ENCODE results near the gene LY86.

Gene LY86

DNA sequence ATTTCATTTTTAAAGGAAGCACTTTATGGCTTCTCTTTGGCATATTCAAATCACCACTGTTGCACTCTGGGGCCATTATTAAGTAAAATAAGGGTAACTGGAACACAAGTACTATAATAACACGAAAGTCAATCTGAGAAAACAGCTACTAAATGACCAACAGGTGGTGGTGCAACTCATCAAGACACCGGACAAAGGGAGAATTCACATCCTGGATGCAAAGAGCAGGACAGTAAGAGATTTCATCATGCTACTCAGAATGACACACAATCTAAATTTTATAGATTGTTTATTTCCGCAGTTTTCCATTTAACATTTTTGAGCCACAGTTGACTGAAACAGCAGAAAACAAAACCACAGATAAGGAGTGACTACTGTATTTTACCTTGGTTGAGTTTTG, 27.6 kb upstream of the LY86 start:
- 100% methylated on average over 1 of the region's 3 CpGs for WGBS (ENCODE audit: insufficient coverage)
- H3K27me3 ChIP-seq (replicated peaks in 2 of 5; ENCODE audit: control insufficient read depth in 4 of 5, insufficient read depth in 5 of 5, low read length in 4 of 5): no peaks in the 10 kb centered on the region
- DNase-seq: no peak
- peaks cover 0 to 9% (median 0%) of the 10 kb centered on the region in 5 experiments for H3K9me3 ChIP-seq (ENCODE audit: control extremely low read depth in 1 of 5, control insufficient read depth in 4 of 5, insufficient read depth in 2 of 5, low read depth in 1 of 5, low read length in 4 of 5)
- ChIA-PET POLR2A (no interaction called here), CTCF (interaction anchor here (1.3 kb wide), 1 partner anchor 14 kb away, joined by 3 read pairs; no protein-coding TSS in a partner anchor)
- no peaks in the 10 kb centered on the region for H3K36me3 ChIP-seq (ENCODE audit: control insufficient read depth in 4 of 4, insufficient read depth in 4 of 4, low read length in 3 of 4)
- no peak overlapping the region for H3K27ac ChIP-seq (ENCODE audit: insufficient read depth in 1 of 2, low read depth in 1 of 2, low read length in 2 of 2, poor library complexity in 1 of 2, severe bottlenecking in 2 of 2)
- H3K4me1 ChIP-seq (ENCODE audit: control extremely low read depth in 1 of 4, control insufficient read depth in 4 of 4, insufficient read depth in 4 of 4, low read length in 3 of 4): peaks cover 0 to 27% (median 8%) of the 10 kb centered on the region in 4 experiments
- no peak overlapping the region for H3K4me3 ChIP-seq (ENCODE audit: control insufficient read depth in 1 of 7, extremely low read depth in 1 of 7, insufficient read depth in 4 of 7, low read depth in 2 of 7, low read length in 6 of 7)

DNA sequence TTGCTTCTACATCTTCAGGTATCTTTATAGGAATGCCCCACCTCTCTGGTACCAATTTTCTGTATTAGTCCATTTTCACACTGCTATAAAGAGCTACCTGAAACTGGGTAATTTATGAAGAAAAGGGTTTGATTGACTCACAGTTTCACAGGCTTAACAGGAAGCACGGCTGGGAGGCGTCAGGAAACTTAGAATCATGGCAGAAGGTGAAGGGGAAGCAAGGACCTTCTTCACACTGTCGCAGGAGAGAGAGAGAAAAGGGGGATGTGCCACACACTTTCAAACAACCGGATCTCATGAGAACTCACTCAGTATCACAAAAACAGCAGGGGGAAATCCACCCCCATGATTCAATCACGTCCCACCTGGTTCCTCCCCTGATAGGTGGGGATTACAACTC, 24.4 kb upstream of the LY86 start:
- ChIA-PET POLR2A (no interaction called here), CTCF (interaction anchor here (1.4 kb wide), 1 partner anchor 41 kb away, joined by 4 read pairs; no protein-coding TSS in a partner anchor)
- Histone ChIP-seq H3K4me3 (ENCODE audit: control insufficient read depth in 1 of 7, extremely low read depth in 1 of 7, insufficient read depth in 4 of 7, low read depth in 2 of 7, low read length in 6 of 7) (no peak overlapping the region), H3K4me1 (ENCODE audit: control extremely low read depth in 1 of 4, control insufficient read depth in 4 of 4, insufficient read depth in 4 of 4, low read length in 3 of 4) (peaks cover 0 to 10% (median 1%) of the 10 kb centered on the region in 4 experiments), H3K27me3 (replicated peaks in 2 of 5; ENCODE audit: control insufficient read depth in 4 of 5, insufficient read depth in 5 of 5, low read length in 4 of 5) (no peaks in the 10 kb centered on the region), H3K36me3 (ENCODE audit: control insufficient read depth in 4 of 4, insufficient read depth in 4 of 4, low read length in 3 of 4) (no peaks in the 10 kb centered on the region), H3K9me3 (ENCODE audit: control extremely low read depth in 1 of 5, control insufficient read depth in 4 of 5, insufficient read depth in 2 of 5, low read depth in 1 of 5, low read length in 4 of 5) (peaks cover 0 to 9% (median 0%) of the 10 kb centered on the region in 5 experiments), H3K27ac (ENCODE audit: insufficient read depth in 1 of 2, low read depth in 1 of 2, low read length in 2 of 2, poor library complexity in 1 of 2, severe bottlenecking in 2 of 2) (no peak overlapping the region)
- WGBS (ENCODE audit: insufficient coverage): no CpG with 5 or more reads among the region's 5 CpGs
- no peak for DNase-seq

DNA sequence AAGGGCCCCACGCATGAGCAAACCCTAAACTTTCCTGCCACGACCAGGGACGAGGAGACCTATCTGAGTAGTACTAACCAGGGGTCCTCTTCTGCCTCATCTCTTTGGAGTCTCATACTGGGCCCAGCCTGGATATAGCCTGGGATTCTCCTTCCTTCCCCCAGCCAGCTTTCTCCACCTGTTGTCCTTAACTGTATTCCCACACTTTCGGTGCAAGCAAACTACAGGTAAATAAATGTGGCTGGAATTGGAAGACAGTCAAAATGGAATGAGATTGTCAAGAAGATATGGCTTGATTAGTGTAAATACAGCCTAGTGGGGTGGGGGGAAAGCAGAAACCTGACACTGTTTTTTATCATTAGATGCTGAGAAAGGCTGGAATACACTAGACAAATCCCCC, 23.5 kb upstream of the LY86 start:
- Histone ChIP-seq H3K9me3 (ENCODE audit: control extremely low read depth in 1 of 5, control insufficient read depth in 4 of 5, insufficient read depth in 2 of 5, low read depth in 1 of 5, low read length in 4 of 5) (peaks cover 0 to 9% (median 0%) of the 10 kb centered on the region in 5 experiments), H3K27me3 (replicated peaks in 2 of 5; ENCODE audit: control insufficient read depth in 4 of 5, insufficient read depth in 5 of 5, low read length in 4 of 5) (no peaks in the 10 kb centered on the region), H3K36me3 (ENCODE audit: control insufficient read depth in 4 of 4, insufficient read depth in 4 of 4, low read length in 3 of 4) (no peaks in the 10 kb centered on the region), H3K27ac (ENCODE audit: insufficient read depth in 1 of 2, low read depth in 1 of 2, low read length in 2 of 2, poor library complexity in 1 of 2, severe bottlenecking in 2 of 2) (no peak overlapping the region), H3K4me1 (ENCODE audit: control extremely low read depth in 1 of 4, control insufficient read depth in 4 of 4, insufficient read depth in 4 of 4, low read length in 3 of 4) (peaks cover 0 to 12% (median 1%) of the 10 kb centered on the region in 4 experiments), H3K4me3 (ENCODE audit: control insufficient read depth in 1 of 7, extremely low read depth in 1 of 7, insufficient read depth in 4 of 7, low read depth in 2 of 7, low read length in 6 of 7) (no peak overlapping the region)
- 97% methylated on average over 3 of the region's 4 CpGs for WGBS (ENCODE audit: insufficient coverage)
- DNase-seq: no peak
- ChIA-PET POLR2A (no interaction called here), CTCF (no interaction called here)

DNA sequence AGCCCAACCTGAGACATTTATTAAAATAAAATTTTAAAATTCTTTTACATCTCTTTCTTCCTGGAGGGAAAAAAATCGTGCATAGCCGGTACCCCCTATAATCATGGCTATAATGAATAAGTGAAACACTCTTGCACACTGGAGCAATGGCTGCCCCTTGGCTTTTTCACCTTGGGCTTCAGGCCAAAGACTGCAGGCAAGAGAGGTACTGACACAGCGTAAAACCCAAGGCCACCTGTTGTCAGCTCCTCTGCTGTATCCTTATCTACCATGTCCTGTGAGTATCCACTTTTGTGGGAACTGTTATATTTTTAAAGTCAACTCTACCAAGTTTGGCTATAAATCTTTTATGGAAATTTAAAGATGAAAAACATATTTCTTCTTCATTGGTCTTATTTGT, 23.0 kb upstream of the LY86 start:
- POLR2A ChIA-PET: no interaction called here
- Histone ChIP-seq H3K27me3 (replicated peaks in 2 of 5; ENCODE audit: control insufficient read depth in 4 of 5, insufficient read depth in 5 of 5, low read length in 4 of 5) (no peaks in the 10 kb centered on the region), H3K4me1 (ENCODE audit: control extremely low read depth in 1 of 4, control insufficient read depth in 4 of 4, insufficient read depth in 4 of 4, low read length in 3 of 4) (peaks cover 0 to 10% (median 1%) of the 10 kb centered on the region in 4 experiments), H3K36me3 (ENCODE audit: control insufficient read depth in 4 of 4, insufficient read depth in 4 of 4, low read length in 3 of 4) (no peaks in the 10 kb centered on the region), H3K4me3 (ENCODE audit: control insufficient read depth in 1 of 7, extremely low read depth in 1 of 7, insufficient read depth in 4 of 7, low read depth in 2 of 7, low read length in 6 of 7) (no peak overlapping the region), H3K9me3 (ENCODE audit: control extremely low read depth in 1 of 5, control insufficient read depth in 4 of 5, insufficient read depth in 2 of 5, low read depth in 1 of 5, low read length in 4 of 5) (peaks cover 0 to 9% (median 0%) of the 10 kb centered on the region in 5 experiments), H3K27ac (ENCODE audit: insufficient read depth in 1 of 2, low read depth in 1 of 2, low read length in 2 of 2, poor library complexity in 1 of 2, severe bottlenecking in 2 of 2) (no peak overlapping the region)
- CTCF ChIA-PET: no interaction called here
- WGBS (ENCODE audit: insufficient coverage): 100% methylated on average over 1 of the region's 3 CpGs
- no peak for DNase-seq

DNA sequence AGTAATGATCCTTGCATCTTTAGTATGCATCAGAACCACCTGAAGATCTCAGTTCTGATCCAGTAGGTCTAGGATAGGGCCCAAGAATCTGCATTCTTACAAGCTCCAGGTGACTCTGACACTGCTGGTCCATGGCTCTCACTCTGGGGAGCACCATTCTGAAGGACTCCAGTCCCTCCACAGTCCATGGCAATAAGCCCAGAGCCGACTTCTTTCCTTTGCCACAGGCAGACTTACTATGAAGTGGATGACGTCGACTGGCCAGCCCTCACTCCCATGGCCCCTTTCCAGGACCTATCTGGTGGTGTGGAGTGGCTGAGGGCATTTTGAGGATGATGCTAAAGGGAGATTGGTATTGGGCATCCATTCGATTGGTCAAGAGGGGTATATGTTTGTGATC, 21.8 kb upstream of the LY86 start:
- H3K36me3 ChIP-seq (ENCODE audit: control insufficient read depth in 4 of 4, insufficient read depth in 4 of 4, low read length in 3 of 4): no peaks in the 10 kb centered on the region
- peaks cover 0 to 7% (median 0%) of the 10 kb centered on the region in 4 experiments for H3K4me1 ChIP-seq (ENCODE audit: control extremely low read depth in 1 of 4, control insufficient read depth in 4 of 4, insufficient read depth in 4 of 4, low read length in 3 of 4)
- H3K27me3 ChIP-seq (replicated peaks in 2 of 5; ENCODE audit: control insufficient read depth in 4 of 5, insufficient read depth in 5 of 5, low read length in 4 of 5): no peaks in the 10 kb centered on the region
- ChIA-PET POLR2A (no interaction called here), CTCF (no interaction called here)
- no peak for DNase-seq
- H3K4me3 ChIP-seq (ENCODE audit: control insufficient read depth in 1 of 7, extremely low read depth in 1 of 7, insufficient read depth in 4 of 7, low read depth in 2 of 7, low read length in 6 of 7): no peak overlapping the region
- peaks cover 0 to 9% (median 2%) of the 10 kb centered on the region in 5 experiments for H3K9me3 ChIP-seq (ENCODE audit: control extremely low read depth in 1 of 5, control insufficient read depth in 4 of 5, insufficient read depth in 2 of 5, low read depth in 1 of 5, low read length in 4 of 5)
- 97% methylated on average over 4 of the region's 4 CpGs for WGBS (ENCODE audit: insufficient coverage)
- H3K27ac ChIP-seq (ENCODE audit: insufficient read depth in 1 of 2, low read depth in 1 of 2, low read length in 2 of 2, poor library complexity in 1 of 2, severe bottlenecking in 2 of 2): no peak overlapping the region

DNA sequence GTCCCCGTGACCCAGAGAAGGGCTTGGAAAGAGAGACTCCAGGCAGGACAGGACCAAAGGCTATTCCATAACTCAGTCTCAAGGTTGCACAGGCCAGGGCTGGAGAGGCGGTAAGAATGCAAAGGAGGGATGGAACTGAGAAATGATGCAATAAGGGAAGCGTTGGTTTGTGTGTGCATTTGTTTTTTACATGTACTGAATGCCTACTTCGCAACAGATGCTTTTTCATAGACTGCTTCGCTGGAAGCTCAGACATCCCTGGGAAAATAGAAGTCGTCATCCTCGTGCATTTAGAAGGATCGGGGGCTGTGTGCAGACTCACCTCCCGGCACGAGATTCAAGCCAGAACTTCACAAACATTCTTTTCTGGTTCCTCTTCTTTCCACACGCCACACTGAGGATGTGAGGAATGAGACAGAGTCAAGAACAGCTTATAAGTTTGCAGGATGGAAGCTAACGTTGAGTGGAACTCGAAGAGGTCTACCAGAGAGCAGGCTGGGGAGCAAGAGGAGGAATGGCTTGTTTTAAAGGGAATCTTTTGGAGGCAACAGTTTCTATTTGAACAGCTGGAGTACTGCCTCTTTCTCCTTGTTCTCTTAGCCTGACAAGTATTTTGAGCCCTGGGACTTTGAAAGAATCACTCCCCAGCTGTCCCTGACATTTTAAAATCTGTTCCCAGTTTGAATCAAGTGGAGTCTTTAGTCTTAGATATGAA, 19.3 kb upstream of the LY86 start:
- no peak overlapping the region for H3K4me3 ChIP-seq (ENCODE audit: control insufficient read depth in 1 of 7, extremely low read depth in 1 of 7, insufficient read depth in 4 of 7, low read depth in 2 of 7, low read length in 6 of 7)
- no peaks in the 10 kb centered on the region for H3K36me3 ChIP-seq (ENCODE audit: control insufficient read depth in 4 of 4, insufficient read depth in 4 of 4, low read length in 3 of 4)
- WGBS (ENCODE audit: insufficient coverage): 95% methylated on average over 11 of the region's 13 CpGs
- CTCF ChIA-PET: interaction anchor here (0.9 to 2.1 kb wide), 3 partner anchors 11 to 13 kb away, joined by 3 to 6 read pairs (median 4); no protein-coding TSS in a partner anchor
- H3K9me3 ChIP-seq (ENCODE audit: control extremely low read depth in 1 of 5, control insufficient read depth in 4 of 5, insufficient read depth in 2 of 5, low read depth in 1 of 5, low read length in 4 of 5): peaks cover 0 to 7% (median 2%) of the 10 kb centered on the region in 5 experiments
- H3K27ac ChIP-seq (ENCODE audit: insufficient read depth in 1 of 2, low read depth in 1 of 2, low read length in 2 of 2, poor library complexity in 1 of 2, severe bottlenecking in 2 of 2): no peak overlapping the region
- DNase-seq: no peak
- H3K4me1 ChIP-seq (ENCODE audit: control extremely low read depth in 1 of 4, control insufficient read depth in 4 of 4, insufficient read depth in 4 of 4, low read length in 3 of 4): peaks cover 0 to 7% (median 0%) of the 10 kb centered on the region in 4 experiments
- POLR2A ChIA-PET: no interaction called here
- H3K27me3 ChIP-seq (replicated peaks in 2 of 5; ENCODE audit: control insufficient read depth in 4 of 5, insufficient read depth in 5 of 5, low read length in 4 of 5): no peaks in the 10 kb centered on the region

DNA sequence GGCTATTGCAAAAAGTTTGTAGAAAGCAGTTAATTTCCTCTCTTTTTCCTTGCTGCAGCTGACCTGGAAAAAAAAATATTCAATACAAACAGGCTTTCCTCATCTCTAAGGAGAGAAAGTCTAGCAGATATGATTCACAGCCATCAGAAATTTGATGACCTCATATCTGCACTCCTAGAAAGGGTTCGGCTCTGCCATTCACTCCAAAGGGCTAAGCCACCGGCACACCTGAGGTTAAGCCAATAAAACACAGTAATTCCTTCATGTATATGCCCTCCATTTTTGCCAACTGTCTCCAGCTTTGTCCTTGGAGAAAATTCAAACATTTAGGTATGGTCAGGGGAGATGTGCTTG, 18.7 kb upstream of the LY86 start:
- WGBS (ENCODE audit: insufficient coverage): 100% methylated on average over 1 of the region's 2 CpGs
- Histone ChIP-seq H3K4me1 (ENCODE audit: control extremely low read depth in 1 of 4, control insufficient read depth in 4 of 4, insufficient read depth in 4 of 4, low read length in 3 of 4) (peaks cover 0 to 7% (median 0%) of the 10 kb centered on the region in 4 experiments), H3K36me3 (ENCODE audit: control insufficient read depth in 4 of 4, insufficient read depth in 4 of 4, low read length in 3 of 4) (no peaks in the 10 kb centered on the region), H3K27me3 (replicated peaks in 2 of 5; ENCODE audit: control insufficient read depth in 4 of 5, insufficient read depth in 5 of 5, low read length in 4 of 5) (no peaks in the 10 kb centered on the region), H3K9me3 (ENCODE audit: control extremely low read depth in 1 of 5, control insufficient read depth in 4 of 5, insufficient read depth in 2 of 5, low read depth in 1 of 5, low read length in 4 of 5) (peaks cover 0 to 9% (median 3%) of the 10 kb centered on the region in 5 experiments), H3K27ac (ENCODE audit: insufficient read depth in 1 of 2, low read depth in 1 of 2, low read length in 2 of 2, poor library complexity in 1 of 2, severe bottlenecking in 2 of 2) (no peak overlapping the region), H3K4me3 (ENCODE audit: control insufficient read depth in 1 of 7, extremely low read depth in 1 of 7, insufficient read depth in 4 of 7, low read depth in 2 of 7, low read length in 6 of 7) (no peak overlapping the region)
- DNase-seq: no peak
- ChIA-PET POLR2A (no interaction called here), CTCF (interaction anchor here (1.0 to 2.1 kb wide), 2 partner anchors 11 kb away, joined by 3 to 6 read pairs; no protein-coding TSS in a partner anchor)

All from common myeloid progenitor, CD34-positive (primary cell).